Sigmoid colon (tissue), 7 donors: ENCODE results near the gene PRUNE2. TPM values are rescaled to one million over a fixed set of nuclear protein-coding genes. Genes with fewer than 3 reads are reported as not detected.

Source experiments
- DNase-seq: peaks from one replicate; pipeline ENCODE4 v3.0.0-alpha.2; 2019
- H3K27ac ChIP-seq, 4 donors: fragments of 200-600 bp; sonication (generic); one replicate each; pipeline ENCODE4 v1.5.1; 2016 to 2019; ENCODE audit warnings: mild to moderate bottlenecking in 1 of 4
- H3K27me3 ChIP-seq, 3 donors: fragments of 200-600 bp; sonication (generic); one replicate each; pipeline ENCODE4 v1.5.1; 2019; ENCODE audit warnings: mild to moderate bottlenecking in 1 of 3
- H3K36me3 ChIP-seq, 4 donors: fragments of 200-600 bp; sonication (generic); one replicate each; pipeline ENCODE4 v1.5.1; 2016 to 2019
- H3K4me1 ChIP-seq, 4 donors: fragments of 200-600 bp; sonication (generic); one replicate each; pipeline ENCODE4 v1.5.1; 2017 to 2019
- H3K4me3 ChIP-seq, 4 donors: fragments of 200-600 bp; sonication (generic); one replicate each; pipeline ENCODE4 v1.5.1; 2017 to 2019; ENCODE audit warnings: mild to moderate bottlenecking in 2 of 4, moderate library complexity in 1 of 4
- H3K9me3 ChIP-seq, 4 donors: fragments of 200-600 bp in 3 of 4; sonication (generic) in 3 of 4; one replicate each; pipeline versions ENCODE4 v1.5.1 to v1.6.1; 2013 to 2019
- CTCF ChIP-seq, 4 experiments: fragments of 450-650 bp in 3 of 4; fragments of 200-600 bp in 1 of 4; IDR thresholded peaks; one replicate each; pipeline ENCODE4 v1.5.1; 2016 to 2019; ENCODE audit warnings: antibody characterized with exemption in 4 of 4, mild to moderate bottlenecking in 3 of 4, moderate library complexity in 2 of 4
- EP300 ChIP-seq, 4 donors: sonication (generic); formaldehyde crosslinking; IDR thresholded peaks; one replicate each; pipeline ENCODE4 v1.6.1; 2017; ENCODE audit warnings: antibody characterized with exemption in 4 of 4
- POLR2A ChIP-seq, 2 donors: fragments of 450-650 bp; IDR thresholded peaks; one replicate each; pipeline ENCODE4 v1.6.1; 2016; ENCODE audit warnings: antibody characterized with exemption in 2 of 2, mild to moderate bottlenecking in 2 of 2, moderate library complexity in 2 of 2
- POLR2AphosphoS5 ChIP-seq, 4 donors: sonication (generic); formaldehyde crosslinking; IDR thresholded peaks; one replicate each; pipeline ENCODE4 v1.6.1; 2017; ENCODE audit warnings: antibody characterized with exemption in 4 of 4
- WGBS, 2 donors: extraction: QIAGEN DNeasy Blood & Tissue Kit; methylation state at CpG; one replicate each; pipeline ENCODE4 v1.1.7; 2013; 5-methylcytosine and 5-hydroxymethylcytosine counted together
- intact Hi-C: fragments of 100-400 bp; cut with DNase I; formaldehyde crosslinking; loops from one replicate; pipeline ENCODE4 v1.15.1; 2023
- polyA plus RNA-seq, 3 donors: library from polyadenylated mRNA; stranded (reverse); fragments of 200-250 nt; gene quantifications; one replicate each; pipeline ENCODE4 v1.2.3, GENCODE V29; 2013
- total RNA-seq, 4 donors: library from RNA; depleted of rRNA; stranded (reverse); fragments of >200 nt; gene quantifications; one replicate each; pipeline ENCODE4 v1.1.0, GENCODE V29; 2016
- donor health status: healthy with polysubstance abuse.
- donor health status: Bipolar disorder and iron deficiency.
- donor health status: healthy.

The PRUNE2 gene
- total and polyA plus RNA-seq, 7 donors = 7.4 to 536 (median 440) TPM

DNA sequence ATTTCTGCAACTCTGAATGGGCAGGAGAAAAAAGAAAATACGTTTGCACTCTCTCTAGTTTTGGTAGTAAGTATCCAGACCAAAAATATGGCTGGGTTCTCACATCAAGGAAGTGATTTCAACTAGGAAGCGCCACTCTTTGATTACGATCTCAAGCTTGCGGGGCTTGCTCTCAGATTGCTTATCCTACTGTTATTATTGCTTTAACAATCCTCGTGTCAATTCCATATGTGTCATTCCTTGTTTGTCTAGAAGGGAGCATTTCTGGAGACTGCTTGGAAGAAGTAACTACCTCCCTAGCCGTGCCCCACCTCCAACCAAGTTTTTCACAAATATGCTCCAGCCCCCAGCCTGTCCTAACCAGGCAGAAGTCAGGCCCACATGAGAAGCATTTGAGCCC, 3.5 kb downstream of the PRUNE2 start:
- 9 to 34% methylated on average over 6 of the region's 6 CpGs for WGBS, 2 donors
- TF ChIP-seq POLR2A (IDR thresholded peaks at IDR 0.05) = no peak
- TF ChIP-seq CTCF (IDR thresholded peaks at IDR 0.05) = no peak
- no peak for TF ChIP-seq POLR2AphosphoS5 (IDR thresholded peaks at IDR 0.05)
- no peak for TF ChIP-seq EP300 (IDR thresholded peaks at IDR 0.05)

GRCh38 chr9:76901801-76902200, 4.1 kb downstream of the PRUNE2 start:
- peak overlapping the region; percentile 50 to 82 (median 75) for H3K4me3 ChIP-seq
- TF ChIP-seq POLR2AphosphoS5 (IDR thresholded peaks at IDR 0.05) (peak in 1 of 4 donors; percentile 31), CTCF (IDR thresholded peaks at IDR 0.05) (no peak)
- no peaks in the 10 kb centered on the region for H3K9me3 ChIP-seq
- no peaks in the 10 kb centered on the region for H3K36me3 ChIP-seq
- peak overlapping the region; percentile 85 to 95 (median 88) for H3K27ac ChIP-seq
- no peaks in the 10 kb centered on the region for H3K27me3 ChIP-seq
- H3K4me1 ChIP-seq = peaks cover 0 to 57% (median 48%) of the 10 kb centered on the region in 4 donors
- DNase-seq = peak; percentile 80
- WGBS, 2 donors = 69 to 71% methylated on average over 2 of the region's 2 CpGs
- intact Hi-C loops = loop anchor here (10.0 kb wide), 1 partner anchor 297 kb away; no protein-coding TSS in a partner anchor

More for the DNA sequence above, 3.5 kb downstream of the PRUNE2 start:
- DNase-seq = no peak
- Histone ChIP-seq H3K9me3 (no peaks in the 10 kb centered on the region), H3K4me3 (peak overlapping the region; percentile 50 to 82 (median 75)), H3K4me1 (peaks cover 0 to 57% (median 46%) of the 10 kb centered on the region in 4 donors), H3K27me3 (no peaks in the 10 kb centered on the region), H3K36me3 (no peaks in the 10 kb centered on the region), H3K27ac (peak overlapping the region; percentile 85 to 95 (median 88))
- intact Hi-C loops = loop anchor here (10.0 kb wide), 1 partner anchor 298 kb away; no protein-coding TSS in a partner anchor

GRCh38 chr9:76900884-76901440, 5.0 kb downstream of the PRUNE2 start:
- Histone ChIP-seq H3K4me3 (peak overlapping the region in 2 of 4 donors; percentile 72 to 82), H3K36me3 (no peaks in the 10 kb centered on the region), H3K9me3 (no peaks in the 10 kb centered on the region), H3K27ac (peak overlapping the region; percentile 85 to 95 (median 88)), H3K4me1 (peaks cover 0 to 62% (median 49%) of the 10 kb centered on the region in 4 donors), H3K27me3 (no peaks in the 10 kb centered on the region)
- no peak for DNase-seq
- intact Hi-C loops = loop anchor here (10.0 kb wide), 1 partner anchor 296 kb away; no protein-coding TSS in a partner anchor
- TF ChIP-seq POLR2AphosphoS5 (IDR thresholded peaks at IDR 0.05) (peak in 1 of 4 donors; percentile 15), POLR2A (IDR thresholded peaks at IDR 0.05) (no peak)
- 72 to 84% methylated on average over 3 of the region's 3 CpGs for WGBS, 2 donors

- Histone ChIP-seq H3K27ac (peak overlapping the region; percentile 87 to 95 (median 88)), H3K4me3 (peak overlapping the region in 1 of 4 donors; percentile 9), H3K9me3 (no peaks in the 10 kb centered on the region), H3K36me3 (no peaks in the 10 kb centered on the region), H3K27me3 (no peaks in the 10 kb centered on the region), H3K4me1 (peaks cover 0 to 81% (median 67%) of the 10 kb centered on the region in 4 donors)
- WGBS, 2 donors = 55 to 79% methylated on average over 2 of the region's 2 CpGs
- intact Hi-C loops = no loop called here
- DNase-seq = no peak
- TF ChIP-seq CTCF (IDR thresholded peaks at IDR 0.05) (no peak), POLR2AphosphoS5 (IDR thresholded peaks at IDR 0.05) (peak in 1 of 4 donors; percentile 30)
Measured at GRCh38 chr9:76898786-76899185, 7.1 kb downstream of the PRUNE2 start.

DNA sequence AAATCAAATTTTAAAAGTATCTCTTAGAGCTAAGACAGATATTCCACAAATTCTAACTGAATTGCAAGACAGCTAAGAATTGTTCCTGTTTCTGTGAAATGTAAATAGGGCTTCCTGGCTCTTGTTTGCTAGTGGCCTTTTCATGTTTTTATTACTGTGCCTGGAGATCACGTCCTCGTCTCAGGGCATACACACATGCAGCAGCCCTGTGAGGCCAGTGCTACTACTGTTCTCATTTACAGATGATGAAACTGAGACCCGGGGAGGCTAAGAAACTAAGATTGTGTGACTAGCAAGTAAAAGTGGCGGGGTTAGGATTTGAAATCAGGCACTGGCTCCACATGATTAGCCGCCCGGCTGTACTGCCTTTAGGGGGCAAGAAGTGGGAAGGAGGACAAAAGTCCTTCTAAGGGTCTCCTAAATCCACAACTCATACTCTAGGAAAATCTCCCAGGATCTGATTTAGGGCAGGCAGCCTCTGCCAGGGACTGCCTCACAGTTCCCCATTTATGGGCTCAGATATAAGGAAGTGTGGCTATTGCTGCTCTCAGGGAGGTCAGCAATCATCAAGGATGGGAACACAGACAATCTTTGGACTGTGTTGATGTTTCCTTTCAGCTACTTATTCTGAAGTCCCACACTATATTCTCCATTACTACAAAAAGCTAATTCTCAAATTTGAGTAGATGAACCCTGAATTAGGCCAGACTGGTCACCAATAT, 7.9 kb downstream of the PRUNE2 start:
- H3K27me3 ChIP-seq = no peaks in the 10 kb centered on the region
- H3K27ac ChIP-seq = peak overlapping the region; percentile 87 to 95 (median 88)
- no peaks in the 10 kb centered on the region for H3K9me3 ChIP-seq
- H3K4me3 ChIP-seq = peak overlapping the region in 2 of 4 donors; percentile 16 to 21
- peaks cover 0 to 88% (median 72%) of the 10 kb centered on the region in 4 donors for H3K4me1 ChIP-seq
- no peaks in the 10 kb centered on the region for H3K36me3 ChIP-seq
- 40 to 51% methylated on average over 6 of the region's 6 CpGs for WGBS, 2 donors
- TF ChIP-seq CTCF (IDR thresholded peaks at IDR 0.05) (no peak), POLR2AphosphoS5 (IDR thresholded peaks at IDR 0.05) (peak in 3 of 4 donors; percentile 7 to 45 (median 43)), EP300 (IDR thresholded peaks at IDR 0.05) (peak in 1 of 4 donors; percentile 7), POLR2A (IDR thresholded peaks at IDR 0.05) (no peak)
- intact Hi-C loops = no loop called here
- DNase-seq = no peak
